Measurements from ENCODE around the gene HMCN2.

- TF ChIP-seq CTCF (conservative IDR thresholded peaks at IDR 0.05) (no peak), EZH2 (IDR thresholded peaks at IDR 0.05; ENCODE audit: low read depth) (no peak)
These were observed 26.5 kb downstream of the HMCN2 start for GRCh38 chr9:130292106-130292505.
